Endothelial cell of umbilical vein (primary cell): ENCODE results near the gene BSPRY. TPM values are rescaled to one million over a fixed set of nuclear protein-coding genes. Genes with fewer than 3 reads are reported as not detected.

Experiments used
- BruUV-seq: library from RNA; stranded (reverse); fragments of 400-500 nt; replicated peaks from 2 replicates; lab custom pipeline; 2021; lab: Mats Ljungman, UMichigan
- CTCF ChIA-PET: fragments of 300-600, 350-600 bp; sonication (Branson Sonifier 250); formaldehyde crosslinking; loops from one replicate; lab custom pipeline; 2021; ENCODE audit warnings: antibody characterized with exemption, inconsistent platforms; lab: Charles Lee
- POLR2A ChIA-PET: fragments of 300-600, 350-600 bp; sonication (Branson Sonifier 250); formaldehyde crosslinking; loops from one replicate; lab custom pipeline; 2021; ENCODE audit warnings: antibody characterized with exemption, inconsistent platforms; lab: Charles Lee
- DNase-seq: peaks from one replicate; pipeline ENCODE4 v3.0.0-alpha.2; 2011; ENCODE audit warnings: low read depth, low spot score
- FAIRE-seq: peaks from 2 replicates; lab custom pipeline; 2011; peaks lifted over from hg19 to GRCh38; lab: Jason Lieb, UNC
- H2AFZ ChIP-seq: 2 replicates; pipeline ENCODE4 v1.6.0; 2012; ENCODE audit warnings: low read depth, low read length, control low read depth, inconsistent platforms
- H3K27ac ChIP-seq: 2 replicates; pipeline ENCODE4 v1.5.1; 2011; ENCODE audit warnings: low read depth, mild to moderate bottlenecking, control low read depth, low read length, moderate library complexity; ENCODE audit not compliant: insufficient read depth
- H3K27me3 ChIP-seq, 2 experiments: 2 replicates each; pipeline versions ENCODE4 v1.6.0 to v1.6.1; 2011; ENCODE audit warnings: low read length in 2 of 2, mixed read lengths in 1 of 2; ENCODE audit not compliant: control insufficient read depth in 2 of 2, insufficient read depth in 2 of 2
- H3K36me3 ChIP-seq, 2 experiments: 2 replicates in 1 of 2; 3 replicates in 1 of 2; pipeline ENCODE4 v1.5.1; 2011; ENCODE audit warnings: low read length in 2 of 2, mild to moderate bottlenecking in 1 of 2, moderate library complexity in 1 of 2; ENCODE audit not compliant: control insufficient read depth in 2 of 2, insufficient read depth in 2 of 2; ENCODE audit errors: extremely low read depth in 1 of 2
- H3K4me1 ChIP-seq: 3 replicates; pipeline ENCODE4 v1.5.1; 2011; ENCODE audit warnings: mild to moderate bottlenecking, low read length; ENCODE audit not compliant: control insufficient read depth, insufficient read depth; ENCODE audit errors: extremely low read depth
- H3K4me2 ChIP-seq: 2 replicates; pipeline ENCODE4 v1.6.1; 2011; ENCODE audit warnings: low read length, control low read depth, mixed read lengths; ENCODE audit not compliant: insufficient read depth
- H3K4me3 ChIP-seq, 3 experiments: fragments of 200-600 bp in 1 of 3; sonication (generic), shearing (Covaris generic) in 1 of 3; replicated peaks in 1 of 3; 2 replicates each; pipeline ENCODE4 v1.5.1; 2011 to 2016; ENCODE audit warnings: control low read depth in 3 of 3, low read length in 3 of 3, mild to moderate bottlenecking in 2 of 3, inconsistent platforms in 1 of 3, low read depth in 1 of 3, moderate library complexity in 1 of 3; ENCODE audit not compliant: insufficient read depth in 1 of 3
- H3K79me2 ChIP-seq: 2 replicates; pipeline ENCODE4 v1.6.0; 2012; ENCODE audit warnings: low read length, inconsistent platforms; ENCODE audit not compliant: control insufficient read depth, insufficient read depth
- H3K9ac ChIP-seq: replicated peaks from 2 replicates; pipeline ENCODE3; 2011; ENCODE audit warnings: low read length, control low read depth; ENCODE audit not compliant: insufficient read depth; ENCODE audit errors: extremely low read depth
- H3K9me1 ChIP-seq: replicated peaks from 3 replicates; pipeline ENCODE4 v1.6.0; 2011; ENCODE audit warnings: mild to moderate bottlenecking, low read length; ENCODE audit not compliant: control insufficient read depth, insufficient read depth; ENCODE audit errors: extremely low read depth
- H3K9me3 ChIP-seq: replicated peaks from 2 replicates; pipeline ENCODE4 v1.5.1; 2012; ENCODE audit warnings: low read length, inconsistent platforms; ENCODE audit not compliant: control insufficient read depth, insufficient read depth
- H4K20me1 ChIP-seq: replicated peaks from 2 replicates; pipeline ENCODE3; 2011; ENCODE audit warnings: mild to moderate bottlenecking, low read length; ENCODE audit not compliant: control insufficient read depth, insufficient read depth; ENCODE audit errors: extremely low read depth
- CTCF ChIP-seq, 2 donors: IDR thresholded peaks; 1 replicate in 1 of 2; 2 replicates in 1 of 2; pipeline ENCODE4 v1.5.1; 2011; ENCODE audit warnings: low read length in 2 of 2, mild to moderate bottlenecking in 2 of 2, moderate library complexity in 2 of 2, control low read depth in 1 of 2, inconsistent platforms in 1 of 2, low read depth in 1 of 2; ENCODE audit not compliant: insufficient read depth in 1 of 2; ENCODE audit errors: extremely low read depth in 1 of 2
- EZH2 ChIP-seq: IDR thresholded peaks from 2 replicates; pipeline ENCODE4 v1.6.1; 2012; ENCODE audit warnings: borderline replicate concordance, low read depth, mild to moderate bottlenecking, moderate library complexity, low read length, inconsistent platforms; ENCODE audit not compliant: severe bottlenecking
- FOS ChIP-seq: IDR thresholded peaks from 2 replicates; pipeline ENCODE4 v1.6.1; 2011; ENCODE audit warnings: mild to moderate bottlenecking, low read length, moderate library complexity, borderline replicate concordance; ENCODE audit not compliant: insufficient read depth
- GATA2 ChIP-seq: IDR thresholded peaks from 2 replicates; pipeline ENCODE4 v1.7.0; 2011; ENCODE audit warnings: low read depth, mild to moderate bottlenecking, moderate library complexity, mixed read lengths, low read length; ENCODE audit not compliant: insufficient read length, insufficient read depth
- JUN ChIP-seq: IDR thresholded peaks from 2 replicates; pipeline ENCODE4 v1.6.1; 2011; ENCODE audit warnings: borderline replicate concordance, low read depth; ENCODE audit not compliant: insufficient read length, insufficient read depth
- MYC ChIP-seq: IDR thresholded peaks from one replicate; pipeline ENCODE4 v1.6.1; 2011; ENCODE audit warnings: mild to moderate bottlenecking, low read depth, low read length
- POLR2A ChIP-seq: IDR thresholded peaks from 2 replicates; pipeline ENCODE4 v1.6.1; 2012; ENCODE audit warnings: low read depth, mild to moderate bottlenecking, control low read depth, low read length
- POLR2AphosphoS5 ChIP-seq: IDR thresholded peaks from 2 replicates; pipeline ENCODE4 v1.6.1; 2012; ENCODE audit warnings: low read depth, mild to moderate bottlenecking, control low read depth, low read length, moderate library complexity; ENCODE audit not compliant: insufficient read depth
- dilution Hi-C: fragments of 300-500 bp; cut with MboI; formaldehyde crosslinking; loops from one replicate; pipeline ENCODE4 v1.15.0; 2019; ENCODE audit warnings: low sequenced_read_pairs; ENCODE audit not compliant: extremely low pct_ligation_motif_present
- intact Hi-C: fragments of 100-400 bp; cut with micrococcal nuclease; formaldehyde crosslinking; loops from one replicate; pipeline ENCODE4 v1.10.0; 2022
- polyA plus RNA-seq, 4 experiments: library from polyadenylated mRNA; depleted of rRNA in 3 of 4; stranded (reverse) in 3 of 4; unstranded in 1 of 4; fragments of >200 nt; gene quantifications; 2 replicates each; pipeline versions ENCODE4 v1.2.1 to v1.2.3, GENCODE V29; 2011 to 2012; ENCODE audit warnings: missing spikeins in 1 of 4
- total RNA-seq: library from RNA; stranded (reverse); gene quantifications from 2 replicates; pipeline ENCODE4 v1.2.3, GENCODE V29; 2021
- TF ChIP-seq, protein P1 (sequence below): IDR thresholded peaks from 2 replicates; pipeline ENCODE4 v1.6.1; 2011; ENCODE audit not compliant: insufficient read depth, insufficient read length

The BSPRY gene
- total and polyA plus RNA-seq, 2 donors (not counting 3 experiments of a cell fraction or from before 2014, with no cell fraction given) = not detected

GRCh38 chr9:113331780-113332179, 17.6 kb upstream of the BSPRY start:
- intact Hi-C loops = no loop called here
- ChIA-PET POLR2A (interaction anchor here (0.6 kb wide), 1 partner anchor 80 kb away, joined by 4 read pairs; no protein-coding TSS in a partner anchor), CTCF (no interaction called here)
- no peak overlapping the region for H3K4me3 ChIP-seq
- H3K9me3 ChIP-seq = no peaks in the 10 kb centered on the region
- H3K79me2 ChIP-seq = no peaks in the 10 kb centered on the region
- no peak overlapping the region for H3K27ac ChIP-seq
- FAIRE-seq = no peak
- H3K9ac ChIP-seq = no peak overlapping the region
- H3K36me3 ChIP-seq = no peaks in the 10 kb centered on the region
- H4K20me1 ChIP-seq = no peaks in the 10 kb centered on the region
- dilution Hi-C loops = no loop called here
- H2AFZ ChIP-seq = no peak overlapping the region
- DNase-seq = no peak
- H3K9me1 ChIP-seq = no peaks in the 10 kb centered on the region
- no TSS peak for BruUV-seq
- H3K4me1 ChIP-seq = no peaks in the 10 kb centered on the region
- TF ChIP-seq, protein P1, sequence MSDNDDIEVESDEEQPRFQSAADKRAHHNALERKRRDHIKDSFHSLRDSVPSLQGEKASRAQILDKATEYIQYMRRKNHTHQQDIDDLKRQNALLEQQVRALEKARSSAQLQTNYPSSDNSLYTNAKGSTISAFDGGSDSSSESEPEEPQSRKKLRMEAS = no peak
- no peak for TF ChIP-seq GATA2
- TF ChIP-seq MYC = no peak
- H3K4me2 ChIP-seq = no peak overlapping the region
- H3K27me3 ChIP-seq = peaks cover 0 to 5% of the 10 kb centered on the region in 2 experiments

DNA sequence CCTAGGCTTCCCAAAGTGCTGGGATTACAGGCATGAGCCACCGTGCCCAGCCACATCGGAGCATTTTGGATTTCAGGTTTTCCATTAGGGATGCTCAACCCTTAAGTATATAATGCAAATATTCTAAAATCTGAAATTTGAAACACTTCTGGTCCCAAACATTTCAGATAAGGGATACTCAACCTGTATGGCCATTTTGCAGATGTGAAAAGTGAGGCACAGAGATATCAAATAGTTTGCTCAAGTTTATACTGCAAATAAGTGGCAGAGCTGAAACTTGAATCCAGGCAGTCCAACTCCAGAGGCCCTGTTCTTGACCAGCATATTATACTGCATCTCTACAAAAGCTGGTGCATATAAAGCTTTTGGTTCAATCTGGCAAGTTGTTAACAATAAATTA, 11.6 kb upstream of the BSPRY start:
- Histone ChIP-seq H3K36me3 (no peaks in the 10 kb centered on the region), H3K9me1 (no peaks in the 10 kb centered on the region), H4K20me1 (no peaks in the 10 kb centered on the region), H3K4me2 (no peak overlapping the region), H2AFZ (no peak overlapping the region), H3K27ac (no peak overlapping the region), H3K27me3 (peaks cover 0 to 5% of the 10 kb centered on the region in 2 experiments), H3K79me2 (no peaks in the 10 kb centered on the region), H3K4me1 (peaks cover 8% of the 10 kb centered on the region), H3K9ac (no peak overlapping the region), H3K9me3 (no peaks in the 10 kb centered on the region), H3K4me3 (no peak overlapping the region)
- intact Hi-C loops = no loop called here
- FAIRE-seq (no peak), DNase-seq (no peak)
- ChIA-PET POLR2A (interaction anchor here (0.6 kb wide), 1 partner anchor 69 kb away, joined by 3 read pairs; no protein-coding TSS in a partner anchor), CTCF (no interaction called here)
- TF ChIP-seq FOS (no peak), POLR2AphosphoS5 (no peak), JUN (no peak), EZH2 (no peak), POLR2A (no peak), GATA2 (no peak), CTCF (IDR thresholded peaks at IDR 0.05; ENCODE audit: extremely low read depth in 1 of 2, insufficient read depth in 1 of 2, low read depth in 1 of 2, low read length in 2 of 2) (no peak), MYC (no peak)
- TF ChIP-seq, protein P1 = no peak
- BruUV-seq = no TSS peak
- dilution Hi-C loops = no loop called here
